Panc1 (cell line): Measurements from ENCODE around the gene ABT1. TPM values are rescaled to one million over a fixed set of nuclear protein-coding genes. Genes with fewer than 3 reads are reported as not detected.

Source experiments
- ATAC-seq: fragments of 200-7000 bp; cut with Tn5 transposase; 2 replicates; pipeline ENCODE4 v1.9.1; 2020; ENCODE audit warnings: mild to moderate bottlenecking, moderate library complexity
- BruUV-seq: library from RNA; stranded (reverse); fragments of 400-500 nt; replicated peaks from 2 replicates; lab custom pipeline; 2021; lab: Mats Ljungman, UMichigan
- CTCF ChIA-PET: fragments of 300-600 bp; sonication (Branson Sonifier 250); formaldehyde crosslinking; loops from one replicate; lab custom pipeline; 2022; ENCODE audit warnings: antibody characterized with exemption; lab: Charles Lee
- POLR2A ChIA-PET: fragments of 300-600 bp; sonication (Branson Sonifier 250); formaldehyde crosslinking; loops from one replicate; lab custom pipeline; 2022; ENCODE audit warnings: antibody characterized with exemption; lab: Charles Lee
- DNase-seq: peaks from one replicate; pipeline ENCODE4 v3.0.0-alpha.2; 2010; ENCODE audit warnings: low read depth, low spot score
- H3K27ac ChIP-seq: 2 replicates; pipeline ENCODE4 v1.5.1; 2011; ENCODE audit warnings: mild to moderate bottlenecking, low read length, inconsistent platforms
- H3K27me3 ChIP-seq: fragments of 200-500 bp; sonication (Bioruptor generic); 2 replicates; pipeline ENCODE4 v1.6.0; 2014; ENCODE audit warnings: low read length, inconsistent platforms; ENCODE audit not compliant: control insufficient read depth, insufficient read depth
- H3K36me3 ChIP-seq: fragments of 200-500 bp; sonication (Bioruptor generic); 2 replicates; pipeline ENCODE4 v1.5.1; 2014; ENCODE audit warnings: inconsistent platforms, mild to moderate bottlenecking, low read length, moderate library complexity; ENCODE audit not compliant: control insufficient read depth, insufficient read depth
- H3K4me1 ChIP-seq: 2 replicates; pipeline ENCODE4 v1.5.1; 2011; ENCODE audit warnings: inconsistent platforms, mild to moderate bottlenecking, low read length, moderate library complexity; ENCODE audit not compliant: control insufficient read depth, insufficient read depth
- H3K4me3 ChIP-seq, 2 experiments: 2 replicates each; pipeline ENCODE4 v1.5.1; 2011 to 2012; ENCODE audit warnings: low read depth in 2 of 2, low read length in 2 of 2, mild to moderate bottlenecking in 2 of 2, inconsistent platforms in 1 of 2, moderate library complexity in 1 of 2
- H3K9me3 ChIP-seq: fragments of 200-500 bp; sonication (Bioruptor generic); 2 replicates; pipeline ENCODE4 v1.5.1; 2014; ENCODE audit warnings: low read depth, mild to moderate bottlenecking, inconsistent platforms, low read length, moderate library complexity; ENCODE audit not compliant: control insufficient read depth, insufficient read depth
- POLR2AphosphoS5 ChIP-seq: IDR thresholded peaks from 2 replicates; pipeline ENCODE4 v1.6.1; 2012; ENCODE audit warnings: mild to moderate bottlenecking, low read depth, low read length, moderate library complexity
- SIN3A ChIP-seq: IDR thresholded peaks from 2 replicates; pipeline ENCODE4 v1.6.1; 2012; ENCODE audit warnings: low read depth, mild to moderate bottlenecking, low read length, moderate library complexity, borderline replicate concordance; ENCODE audit not compliant: insufficient read depth
- TCF7L2 ChIP-seq: IDR thresholded peaks from 2 replicates; pipeline ENCODE4 v1.6.1; 2011; ENCODE audit warnings: mild to moderate bottlenecking, low read depth, low read length, inconsistent platforms
- in situ Hi-C: cut with HindIII; loops from 2 replicates; pipeline ENCODE4 v1.10.0; 2016; ENCODE audit warnings: low sequenced_read_pairs, low pct_unique_long_range_greater_than_20kb
- intact Hi-C: fragments of 100-400 bp; cut with micrococcal nuclease; formaldehyde crosslinking; loops from one replicate; pipeline ENCODE4 v1.10.0; 2022; ENCODE audit not compliant: unreplicated experiment
- total RNA-seq: library from RNA; stranded (reverse); gene quantifications from one replicate; pipeline ENCODE4 v1.2.1, GENCODE V29; 2021; ENCODE audit not compliant: unreplicated experiment
- TF ChIP-seq, protein P1 (sequence below): fragments of 450-650 bp; IDR thresholded peaks from 2 replicates; pipeline ENCODE4 v1.5.1; 2017; ENCODE audit warnings: mild to moderate bottlenecking
- TF ChIP-seq, protein P2 (sequence below), 2 experiments: IDR thresholded peaks; 2 replicates each; pipeline ENCODE4 v1.6.1; 2011 to 2012; ENCODE audit warnings: low read depth in 2 of 2, control low read depth in 1 of 2, low read length in 1 of 2, mild to moderate bottlenecking in 1 of 2, moderate library complexity in 1 of 2; ENCODE audit not compliant: insufficient read depth in 1 of 2

ABT1 gene
- total RNA-seq, 1 experiment from 2014 or later: 18.0 TPM

DNA sequence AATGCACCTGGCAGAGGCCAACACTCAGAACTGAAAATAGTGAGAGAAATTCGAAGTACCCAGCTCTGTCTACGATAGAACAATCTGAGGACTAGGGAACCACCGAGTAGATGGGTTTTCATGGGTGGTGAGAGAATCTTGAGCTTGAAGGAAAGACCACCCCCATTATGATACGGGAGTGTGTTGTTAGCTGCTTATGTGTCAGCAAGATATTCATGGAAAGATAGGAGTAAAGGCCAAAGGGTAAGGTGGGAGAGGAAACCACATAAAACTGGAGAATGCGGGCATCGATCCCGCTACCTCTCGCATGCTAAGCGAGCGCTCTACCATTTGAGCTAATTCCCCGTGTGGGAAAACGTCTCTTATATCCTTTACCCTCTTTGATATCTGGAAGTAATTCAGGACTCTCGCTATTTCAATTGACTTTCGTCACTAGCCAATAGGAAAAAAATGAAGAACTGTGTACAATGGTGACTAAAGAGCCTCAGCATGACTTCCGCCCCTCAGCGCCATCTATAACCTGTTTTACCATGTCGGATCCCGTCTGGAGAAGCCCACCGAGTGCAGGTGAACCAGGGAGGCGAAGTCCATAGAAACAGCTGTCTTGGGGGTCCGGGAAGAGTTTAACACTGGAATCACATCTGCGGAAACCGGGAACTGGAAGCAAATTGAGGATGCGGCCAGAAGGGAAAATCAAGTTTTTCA lies 25.0 kb upstream of the ABT1 start:
- in situ Hi-C loops (no loop called here), intact Hi-C loops (loop anchor here (1.0 to 10.0 kb wide), 2 partner anchors 24 to 663 kb away; no protein-coding TSS in a partner anchor)
- peak overlapping the region; percentile 80 for H3K27ac ChIP-seq
- peak overlapping the region; percentile 74 to 85 for H3K4me3 ChIP-seq
- H3K4me1 ChIP-seq: peaks cover 20% of the 10 kb centered on the region
- ChIA-PET CTCF (interaction anchor here (0.5 to 2.5 kb wide), 6 partner anchors 15 to 563 kb away, joined by 4 to 39 read pairs (median 10); no protein-coding TSS in a partner anchor), POLR2A (no interaction called here)
- TF ChIP-seq SIN3A (0 out of 2 replicates have a peak, but pooled peaks have one; percentile 33), TCF7L2 (peak; percentile 17; the same call in 1 of the 2 replicates), POLR2AphosphoS5 (peak; percentile 65; the same call in 1 of the 2 replicates)
- TF ChIP-seq, protein P1, sequence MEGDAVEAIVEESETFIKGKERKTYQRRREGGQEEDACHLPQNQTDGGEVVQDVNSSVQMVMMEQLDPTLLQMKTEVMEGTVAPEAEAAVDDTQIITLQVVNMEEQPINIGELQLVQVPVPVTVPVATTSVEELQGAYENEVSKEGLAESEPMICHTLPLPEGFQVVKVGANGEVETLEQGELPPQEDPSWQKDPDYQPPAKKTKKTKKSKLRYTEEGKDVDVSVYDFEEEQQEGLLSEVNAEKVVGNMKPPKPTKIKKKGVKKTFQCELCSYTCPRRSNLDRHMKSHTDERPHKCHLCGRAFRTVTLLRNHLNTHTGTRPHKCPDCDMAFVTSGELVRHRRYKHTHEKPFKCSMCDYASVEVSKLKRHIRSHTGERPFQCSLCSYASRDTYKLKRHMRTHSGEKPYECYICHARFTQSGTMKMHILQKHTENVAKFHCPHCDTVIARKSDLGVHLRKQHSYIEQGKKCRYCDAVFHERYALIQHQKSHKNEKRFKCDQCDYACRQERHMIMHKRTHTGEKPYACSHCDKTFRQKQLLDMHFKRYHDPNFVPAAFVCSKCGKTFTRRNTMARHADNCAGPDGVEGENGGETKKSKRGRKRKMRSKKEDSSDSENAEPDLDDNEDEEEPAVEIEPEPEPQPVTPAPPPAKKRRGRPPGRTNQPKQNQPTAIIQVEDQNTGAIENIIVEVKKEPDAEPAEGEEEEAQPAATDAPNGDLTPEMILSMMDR: no peak
- DNase-seq (peak; percentile 98), ATAC-seq (peak; percentile 84)
- BruUV-seq: no TSS peak
- no peaks in the 10 kb centered on the region for H3K36me3 ChIP-seq
- no peaks in the 10 kb centered on the region for H3K27me3 ChIP-seq
- H3K9me3 ChIP-seq: no peaks in the 10 kb centered on the region

DNA sequence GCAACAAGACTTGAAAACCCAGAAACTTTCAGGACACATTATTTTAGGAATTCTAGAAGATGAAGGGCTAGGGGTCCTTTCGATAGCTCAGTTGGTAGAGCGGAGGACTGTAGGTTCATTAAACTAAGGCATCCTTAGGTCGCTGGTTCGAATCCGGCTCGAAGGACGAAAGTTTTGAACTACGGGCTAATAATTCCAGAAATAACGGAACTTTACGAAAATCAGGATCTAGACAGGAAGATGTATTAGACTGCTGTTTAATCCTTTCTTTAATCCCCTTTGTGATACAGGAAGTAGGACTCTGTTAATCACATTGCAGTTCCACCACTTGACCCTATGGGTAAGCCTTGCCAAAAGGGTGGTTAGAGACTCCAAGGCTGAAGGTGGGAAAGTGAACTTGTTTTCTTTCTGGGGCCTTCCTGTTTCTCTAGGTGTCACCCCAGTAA lies 21.2 kb upstream of the ABT1 start:
- peak; percentile 61 for ATAC-seq
- Histone ChIP-seq H3K4me1 (peaks cover 17% of the 10 kb centered on the region), H3K4me3 (peak overlapping the region; percentile 55 to 84; a peak in 3 of 4 replicates), H3K27ac (no peak overlapping the region), H3K9me3 (no peaks in the 10 kb centered on the region), H3K27me3 (no peaks in the 10 kb centered on the region), H3K36me3 (no peaks in the 10 kb centered on the region)
- peak; percentile 91 for DNase-seq
- intact Hi-C loops: loop anchor here (10.0 kb wide), 1 partner anchor 659 kb away; no protein-coding TSS in a partner anchor
- CTCF ChIA-PET: no interaction called here
- no peak; the same call in 1 of the 2 replicates for TF ChIP-seq POLR2AphosphoS5
- TF ChIP-seq, protein P1: no peak
- TF ChIP-seq, protein P2, sequence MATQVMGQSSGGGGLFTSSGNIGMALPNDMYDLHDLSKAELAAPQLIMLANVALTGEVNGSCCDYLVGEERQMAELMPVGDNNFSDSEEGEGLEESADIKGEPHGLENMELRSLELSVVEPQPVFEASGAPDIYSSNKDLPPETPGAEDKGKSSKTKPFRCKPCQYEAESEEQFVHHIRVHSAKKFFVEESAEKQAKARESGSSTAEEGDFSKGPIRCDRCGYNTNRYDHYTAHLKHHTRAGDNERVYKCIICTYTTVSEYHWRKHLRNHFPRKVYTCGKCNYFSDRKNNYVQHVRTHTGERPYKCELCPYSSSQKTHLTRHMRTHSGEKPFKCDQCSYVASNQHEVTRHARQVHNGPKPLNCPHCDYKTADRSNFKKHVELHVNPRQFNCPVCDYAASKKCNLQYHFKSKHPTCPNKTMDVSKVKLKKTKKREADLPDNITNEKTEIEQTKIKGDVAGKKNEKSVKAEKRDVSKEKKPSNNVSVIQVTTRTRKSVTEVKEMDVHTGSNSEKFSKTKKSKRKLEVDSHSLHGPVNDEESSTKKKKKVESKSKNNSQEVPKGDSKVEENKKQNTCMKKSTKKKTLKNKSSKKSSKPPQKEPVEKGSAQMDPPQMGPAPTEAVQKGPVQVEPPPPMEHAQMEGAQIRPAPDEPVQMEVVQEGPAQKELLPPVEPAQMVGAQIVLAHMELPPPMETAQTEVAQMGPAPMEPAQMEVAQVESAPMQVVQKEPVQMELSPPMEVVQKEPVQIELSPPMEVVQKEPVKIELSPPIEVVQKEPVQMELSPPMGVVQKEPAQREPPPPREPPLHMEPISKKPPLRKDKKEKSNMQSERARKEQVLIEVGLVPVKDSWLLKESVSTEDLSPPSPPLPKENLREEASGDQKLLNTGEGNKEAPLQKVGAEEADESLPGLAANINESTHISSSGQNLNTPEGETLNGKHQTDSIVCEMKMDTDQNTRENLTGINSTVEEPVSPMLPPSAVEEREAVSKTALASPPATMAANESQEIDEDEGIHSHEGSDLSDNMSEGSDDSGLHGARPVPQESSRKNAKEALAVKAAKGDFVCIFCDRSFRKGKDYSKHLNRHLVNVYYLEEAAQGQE (IDR thresholded peaks at IDR 0.05; ENCODE audit: insufficient read depth in 1 of 2, low read depth in 2 of 2, low read length in 1 of 2): no peak
- no peak for TF ChIP-seq SIN3A
- in situ Hi-C loops: no loop called here
- POLR2A ChIA-PET: interaction anchor here (0.5 to 2.0 kb wide), 2 partner anchors 15 to 20 kb away, joined by 3 to 10 read pairs; no protein-coding TSS in a partner anchor
- no TSS peak for BruUV-seq
